ENCODE measurements around the gene DOCK4.

Gene DOCK4

GRCh38 chr7:112225006-112225405, 18.8 kb upstream of the DOCK4 start:
- H2AFZ ChIP-seq (ENCODE audit: low read length) = no peak overlapping the region
- peaks cover 6% of the 10 kb centered on the region for H4K20me1 ChIP-seq (ENCODE audit: insufficient read depth, low read length, poor library complexity, severe bottlenecking)
- H3K9ac ChIP-seq (ENCODE audit: low read depth, low read length, poor library complexity, severe bottlenecking) = no peak overlapping the region
- H3K79me2 ChIP-seq (ENCODE audit: insufficient read depth, low read length) = peaks cover 70% of the 10 kb centered on the region
- H3F3A ChIP-seq (ENCODE audit: low read depth) = no peaks in the 10 kb centered on the region
- no peaks in the 10 kb centered on the region for H3K9me2 ChIP-seq (replicated peaks; ENCODE audit: low read depth, low read length)
- no peaks in the 10 kb centered on the region for H3K9me3 ChIP-seq (ENCODE audit: insufficient read depth, low read depth, low read length)
- H3K27me3 ChIP-seq (ENCODE audit: insufficient read depth, low read length, poor library complexity, severe bottlenecking) = no peaks in the 10 kb centered on the region
- no peak overlapping the region for H3K4me2 ChIP-seq (ENCODE audit: low read depth, low read length, poor library complexity, severe bottlenecking)
- TF ChIP-seq EZH2phosphoT487 (IDR thresholded peaks at IDR 0.05; ENCODE audit: borderline replicate concordance) (no peak), CTCF (conservative IDR thresholded peaks at IDR 0.05; ENCODE audit: low read length) (no peak)
- H3K4me3 ChIP-seq (ENCODE audit: low read length, poor library complexity, severe bottlenecking) = no peak overlapping the region
- H3K4me1 ChIP-seq (ENCODE audit: insufficient read depth, low read length, poor library complexity, severe bottlenecking) = no peaks in the 10 kb centered on the region
- H3K36me3 ChIP-seq (ENCODE audit: insufficient read depth, low read length) = no peaks in the 10 kb centered on the region

GRCh38 chr7:112224186-112224585, 18.0 kb upstream of the DOCK4 start:
- peaks cover 6% of the 10 kb centered on the region for H4K20me1 ChIP-seq (ENCODE audit: insufficient read depth, low read length, poor library complexity, severe bottlenecking)
- no peaks in the 10 kb centered on the region for H3K9me2 ChIP-seq (replicated peaks; ENCODE audit: low read depth, low read length)
- no peak for TF ChIP-seq EZH2phosphoT487 (IDR thresholded peaks at IDR 0.05; ENCODE audit: borderline replicate concordance)
- no peak for TF ChIP-seq CTCF (conservative IDR thresholded peaks at IDR 0.05; ENCODE audit: low read length)
- H3K4me2 ChIP-seq (ENCODE audit: low read depth, low read length, poor library complexity, severe bottlenecking) = no peak overlapping the region
- peaks cover 75% of the 10 kb centered on the region for H3K79me2 ChIP-seq (ENCODE audit: insufficient read depth, low read length)
- no peaks in the 10 kb centered on the region for H3K27me3 ChIP-seq (ENCODE audit: insufficient read depth, low read length, poor library complexity, severe bottlenecking)
- no peaks in the 10 kb centered on the region for H3K9me3 ChIP-seq (ENCODE audit: insufficient read depth, low read depth, low read length)
- H3K4me3 ChIP-seq (ENCODE audit: low read length, poor library complexity, severe bottlenecking) = no peak overlapping the region
- H3F3A ChIP-seq (ENCODE audit: low read depth) = no peaks in the 10 kb centered on the region
- no peak overlapping the region for H2AFZ ChIP-seq (ENCODE audit: low read length)
- no peaks in the 10 kb centered on the region for H3K36me3 ChIP-seq (ENCODE audit: insufficient read depth, low read length)
- no peak overlapping the region for H3K9ac ChIP-seq (ENCODE audit: low read depth, low read length, poor library complexity, severe bottlenecking)
- no peaks in the 10 kb centered on the region for H3K4me1 ChIP-seq (ENCODE audit: insufficient read depth, low read length, poor library complexity, severe bottlenecking)

- Histone ChIP-seq H4K20me1 (ENCODE audit: insufficient read depth, low read length, poor library complexity, severe bottlenecking) (peaks cover 6% of the 10 kb centered on the region), H3K9ac (ENCODE audit: low read depth, low read length, poor library complexity, severe bottlenecking) (no peak overlapping the region), H3K36me3 (ENCODE audit: insufficient read depth, low read length) (no peaks in the 10 kb centered on the region)
Observed at GRCh38 chr7:112223310-112223709, 17.1 kb upstream of the DOCK4 start.

More at GRCh38 chr7:112223310-112223709, 17.1 kb upstream of the DOCK4 start:
- Histone ChIP-seq H3K4me2 (ENCODE audit: low read depth, low read length, poor library complexity, severe bottlenecking) (no peak overlapping the region), H3K9me2 (replicated peaks; ENCODE audit: low read depth, low read length) (no peaks in the 10 kb centered on the region), H3K4me3 (ENCODE audit: low read length, poor library complexity, severe bottlenecking) (no peak overlapping the region), H3K9me3 (ENCODE audit: insufficient read depth, low read depth, low read length) (no peaks in the 10 kb centered on the region), H3K27me3 (ENCODE audit: insufficient read depth, low read length, poor library complexity, severe bottlenecking) (no peaks in the 10 kb centered on the region), H3K79me2 (ENCODE audit: insufficient read depth, low read length) (peaks cover 76% of the 10 kb centered on the region), H2AFZ (ENCODE audit: low read length) (no peak overlapping the region), H3K4me1 (ENCODE audit: insufficient read depth, low read length, poor library complexity, severe bottlenecking) (no peaks in the 10 kb centered on the region), H3F3A (ENCODE audit: low read depth) (no peaks in the 10 kb centered on the region)
- TF ChIP-seq EZH2phosphoT487 (IDR thresholded peaks at IDR 0.05; ENCODE audit: borderline replicate concordance) (no peak), CTCF (conservative IDR thresholded peaks at IDR 0.05; ENCODE audit: low read length) (no peak)
